Prostate gland (tissue), 2 donors: Measurements from ENCODE around the gene TBC1D22A.

Experiments
- CTCF ChIP-seq, 4 experiments: fragments of 200-600 bp in 2 of 4; fragments of 450-650 bp in 2 of 4; sonication (generic) in 2 of 4; IDR thresholded peaks; 1 replicate in 3 of 4; 2 replicates in 1 of 4; pipeline ENCODE4 v1.5.1; 2016 to 2019; ENCODE audit warnings: antibody characterized with exemption in 4 of 4, mild to moderate bottlenecking in 2 of 4, moderate library complexity in 2 of 4
- POLR2A ChIP-seq: fragments of 450-650 bp; IDR thresholded peaks from one replicate; pipeline ENCODE4 v1.6.1; 2016; ENCODE audit warnings: antibody characterized with exemption, mild to moderate bottlenecking

- TF ChIP-seq CTCF (IDR thresholded peaks at IDR 0.05): no peak
- no peak for TF ChIP-seq POLR2A
Measured at GRCh38 chr22:46968359-46968740, 205.9 kb downstream of the TBC1D22A start.
